ENCODE results near the gene DAZAP2. TPM values are rescaled to one million over a fixed set of nuclear protein-coding genes. Genes with fewer than 3 reads are reported as not detected.
"Not testable (repeated sequence)": the region's sequence is repeated elsewhere in the genome, so short reads cannot be mapped to it uniquely, and the experiment has no call there.

Gene DAZAP2
- total and polyA plus RNA-seq, 2 experiments from 2014 or later: 277 to 348 TPM

DNA sequence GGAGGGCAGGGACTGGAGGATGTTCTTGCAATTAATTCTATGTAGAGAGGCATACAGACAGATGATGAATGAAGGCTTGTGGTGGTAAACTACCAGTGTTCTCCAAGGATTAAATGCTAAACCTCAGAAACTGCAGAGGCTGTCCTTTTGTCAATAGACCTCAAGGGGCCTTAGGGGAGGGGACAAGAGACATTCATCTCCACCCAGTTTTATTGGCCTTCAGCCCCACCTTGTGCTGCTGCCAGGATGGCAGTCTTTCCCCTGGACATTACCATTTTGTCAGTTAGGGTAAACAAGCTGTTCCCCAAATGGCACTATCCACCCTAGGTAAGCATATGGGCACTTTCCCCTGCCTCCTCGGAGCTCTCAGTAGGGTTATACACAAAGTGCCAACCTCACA lies 36.5 kb downstream of the DAZAP2 start:
- TF ChIP-seq CTCF (IDR thresholded peaks at IDR 0.05; ENCODE audit: poor library complexity) (no peak), EZH2 (IDR thresholded peaks at IDR 0.05; ENCODE audit: borderline replicate concordance) (no peak), EZH2phosphoT487 (IDR thresholded peaks at IDR 0.05; ENCODE audit: low read depth, severe bottlenecking, unreplicated experiment) (no peak)
- peak overlapping the region; percentile 58 for H3K27ac ChIP-seq
- H3K4me2 ChIP-seq: no peak overlapping the region
- DNase-seq (ENCODE audit: low spot score): peak; percentile 37
- no peaks in the 10 kb centered on the region for H3K79me2 ChIP-seq
- no peak overlapping the region for H3K4me3 ChIP-seq
- H3K4me1 ChIP-seq (ENCODE audit: insufficient read depth): peaks cover 10% of the 10 kb centered on the region
- WGBS (ENCODE audit: low lambda C conversion rate, missing lambda C conversion rate): 71% methylated on average over 1 of the region's 1 CpG
- no peaks in the 10 kb centered on the region for H3K9me3 ChIP-seq (ENCODE audit: low read depth)
- no peaks in the 10 kb centered on the region for H3K36me3 ChIP-seq (replicated peaks; ENCODE audit: insufficient read depth, low read depth)
- H3K9me2 ChIP-seq (replicated peaks; ENCODE audit: insufficient read depth): no peaks in the 10 kb centered on the region
- no peaks in the 10 kb centered on the region for H3K27me3 ChIP-seq
- H2AFZ ChIP-seq: peak overlapping the region; percentile 8
- no peaks in the 10 kb centered on the region for H4K20me1 ChIP-seq (ENCODE audit: insufficient read depth, poor library complexity, severe bottlenecking)

- TF ChIP-seq CTCF (IDR thresholded peaks at IDR 0.05; ENCODE audit: poor library complexity) (no peak), EZH2phosphoT487 (IDR thresholded peaks at IDR 0.05; ENCODE audit: low read depth, severe bottlenecking, unreplicated experiment) (no peak), EZH2 (IDR thresholded peaks at IDR 0.05; ENCODE audit: borderline replicate concordance) (no peak)
- H3K36me3 ChIP-seq (replicated peaks; ENCODE audit: insufficient read depth, low read depth): no peaks in the 10 kb centered on the region
- no peaks in the 10 kb centered on the region for H3K9me2 ChIP-seq (replicated peaks; ENCODE audit: insufficient read depth)
- no peak for DNase-seq (ENCODE audit: low spot score)
- WGBS (ENCODE audit: low lambda C conversion rate, missing lambda C conversion rate): 90% methylated on average over 4 of the region's 4 CpGs
- H3K4me3 ChIP-seq: no peak overlapping the region
- no peaks in the 10 kb centered on the region for H4K20me1 ChIP-seq (ENCODE audit: insufficient read depth, poor library complexity, severe bottlenecking)
- H2AFZ ChIP-seq: no peak overlapping the region
- no peaks in the 10 kb centered on the region for H3K79me2 ChIP-seq
- no peak overlapping the region for H3K27ac ChIP-seq
- no peaks in the 10 kb centered on the region for H3K4me1 ChIP-seq (ENCODE audit: insufficient read depth)
- H3K9me3 ChIP-seq (ENCODE audit: low read depth): no peaks in the 10 kb centered on the region
- H3K4me2 ChIP-seq: no peak overlapping the region
- no peaks in the 10 kb centered on the region for H3K27me3 ChIP-seq
Measured at GRCh38 chr12:51281202-51281924, 42.7 kb downstream of the DAZAP2 start.

DNA sequence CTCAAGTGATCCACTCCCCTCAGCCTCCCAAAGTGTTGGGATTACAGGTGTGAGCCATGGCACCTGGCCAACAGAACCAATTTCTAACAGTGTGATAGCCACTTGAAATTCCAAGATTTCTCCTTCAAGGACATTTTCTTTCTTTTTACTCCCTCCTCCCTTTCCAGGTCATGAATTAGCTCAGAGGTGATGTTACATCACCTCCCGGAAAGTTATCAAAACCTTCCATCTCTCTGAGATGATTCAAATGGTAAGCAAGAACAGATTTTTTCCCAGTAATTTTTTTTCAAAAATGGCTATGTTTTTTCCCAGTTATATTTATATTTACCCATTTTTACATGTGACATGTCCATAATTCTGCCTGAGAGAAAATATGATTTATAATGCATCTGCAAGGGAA lies 47.2 kb downstream of the DAZAP2 start:
- 59% methylated on average over 1 of the region's 1 CpG for WGBS (ENCODE audit: low lambda C conversion rate, missing lambda C conversion rate)
- TF ChIP-seq EZH2phosphoT487 (IDR thresholded peaks at IDR 0.05; ENCODE audit: low read depth, severe bottlenecking, unreplicated experiment): no peak
- no peak for TF ChIP-seq EZH2 (IDR thresholded peaks at IDR 0.05; ENCODE audit: borderline replicate concordance)
- TF ChIP-seq CTCF (IDR thresholded peaks at IDR 0.05; ENCODE audit: poor library complexity): no peak

DNA sequence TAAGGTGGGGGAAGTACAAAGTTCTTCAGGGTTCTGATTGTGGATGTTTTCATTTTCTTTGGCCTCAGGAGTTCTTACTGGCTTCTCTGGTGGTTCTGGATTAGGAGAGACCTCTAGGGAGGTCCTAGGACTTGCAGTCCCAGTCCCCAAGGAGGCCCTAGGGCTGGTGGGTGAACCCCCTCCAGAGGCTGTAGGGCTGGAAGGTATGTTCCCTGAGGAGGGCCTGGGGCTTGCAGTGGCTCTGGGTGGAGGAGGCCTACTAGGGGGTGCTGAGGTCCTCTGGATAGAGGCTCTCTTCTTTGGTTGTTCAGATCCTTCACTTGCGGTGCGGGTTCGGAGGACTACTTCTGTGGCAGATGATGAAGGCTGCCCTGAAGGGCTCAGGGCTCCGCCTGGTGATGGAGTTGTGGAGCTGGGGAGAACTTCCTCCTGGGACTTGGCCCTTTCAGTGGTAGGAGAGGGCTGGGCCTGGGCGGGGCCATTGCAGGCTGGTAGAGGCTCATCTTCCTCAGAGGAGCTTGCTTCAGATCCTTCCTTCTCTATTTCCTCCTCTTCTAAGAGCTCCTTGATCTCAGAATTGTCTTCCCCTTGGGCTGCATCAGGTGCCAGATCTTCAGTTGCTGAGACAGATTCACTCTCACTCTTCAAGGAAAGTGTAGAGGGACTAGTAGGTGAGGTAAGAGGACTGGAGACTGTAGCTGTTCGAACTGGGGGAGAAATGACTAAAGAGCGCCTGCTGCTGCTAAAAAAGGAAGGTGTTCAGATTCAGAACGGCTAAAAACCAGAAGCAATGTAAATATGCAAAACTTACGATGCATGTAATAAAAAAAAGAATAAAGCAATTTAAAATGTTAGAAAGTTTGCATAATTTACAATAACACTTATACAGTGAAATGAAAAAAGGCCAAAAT lies 53.2 kb downstream of the DAZAP2 start:
- 89% methylated on average over 9 of the region's 9 CpGs for WGBS (ENCODE audit: low lambda C conversion rate, missing lambda C conversion rate)
- H4K20me1 ChIP-seq (ENCODE audit: insufficient read depth, poor library complexity, severe bottlenecking); H2AFZ ChIP-seq; H3K36me3 ChIP-seq (replicated peaks; ENCODE audit: insufficient read depth, low read depth); H3K4me3 ChIP-seq; H3K27ac ChIP-seq; H3K9me3 ChIP-seq (ENCODE audit: low read depth); H3K79me2 ChIP-seq; H3K4me2 ChIP-seq; H3K9me2 ChIP-seq (replicated peaks; ENCODE audit: insufficient read depth); H3K4me1 ChIP-seq (ENCODE audit: insufficient read depth); H3K27me3 ChIP-seq; DNase-seq (ENCODE audit: low spot score): not testable (repeated sequence)

More for the DNA sequence above, 47.2 kb downstream of the DAZAP2 start:
- H3K4me3 ChIP-seq: no peak overlapping the region
- no peaks in the 10 kb centered on the region for H4K20me1 ChIP-seq (ENCODE audit: insufficient read depth, poor library complexity, severe bottlenecking)
- no peaks in the 10 kb centered on the region for H3K9me3 ChIP-seq (ENCODE audit: low read depth)
- no peaks in the 10 kb centered on the region for H3K4me1 ChIP-seq (ENCODE audit: insufficient read depth)
- no peaks in the 10 kb centered on the region for H3K36me3 ChIP-seq (replicated peaks; ENCODE audit: insufficient read depth, low read depth)
- no peak for DNase-seq (ENCODE audit: low spot score)
- H3K9me2 ChIP-seq (replicated peaks; ENCODE audit: insufficient read depth): no peaks in the 10 kb centered on the region
- no peaks in the 10 kb centered on the region for H3K79me2 ChIP-seq
- no peak overlapping the region for H3K4me2 ChIP-seq
- no peaks in the 10 kb centered on the region for H3K27me3 ChIP-seq
- no peak overlapping the region for H3K27ac ChIP-seq
- H2AFZ ChIP-seq: no peak overlapping the region

Data from hepatocyte (in vitro differentiated cells).